ENCODE data around the gene FLVCR1. TPM values are rescaled to one million over a fixed set of nuclear protein-coding genes. Genes with fewer than 3 reads are reported as not detected.

The FLVCR1 gene
- total RNA-seq, 1 donor from 2014 or later, result 4.4 TPM

DNA sequence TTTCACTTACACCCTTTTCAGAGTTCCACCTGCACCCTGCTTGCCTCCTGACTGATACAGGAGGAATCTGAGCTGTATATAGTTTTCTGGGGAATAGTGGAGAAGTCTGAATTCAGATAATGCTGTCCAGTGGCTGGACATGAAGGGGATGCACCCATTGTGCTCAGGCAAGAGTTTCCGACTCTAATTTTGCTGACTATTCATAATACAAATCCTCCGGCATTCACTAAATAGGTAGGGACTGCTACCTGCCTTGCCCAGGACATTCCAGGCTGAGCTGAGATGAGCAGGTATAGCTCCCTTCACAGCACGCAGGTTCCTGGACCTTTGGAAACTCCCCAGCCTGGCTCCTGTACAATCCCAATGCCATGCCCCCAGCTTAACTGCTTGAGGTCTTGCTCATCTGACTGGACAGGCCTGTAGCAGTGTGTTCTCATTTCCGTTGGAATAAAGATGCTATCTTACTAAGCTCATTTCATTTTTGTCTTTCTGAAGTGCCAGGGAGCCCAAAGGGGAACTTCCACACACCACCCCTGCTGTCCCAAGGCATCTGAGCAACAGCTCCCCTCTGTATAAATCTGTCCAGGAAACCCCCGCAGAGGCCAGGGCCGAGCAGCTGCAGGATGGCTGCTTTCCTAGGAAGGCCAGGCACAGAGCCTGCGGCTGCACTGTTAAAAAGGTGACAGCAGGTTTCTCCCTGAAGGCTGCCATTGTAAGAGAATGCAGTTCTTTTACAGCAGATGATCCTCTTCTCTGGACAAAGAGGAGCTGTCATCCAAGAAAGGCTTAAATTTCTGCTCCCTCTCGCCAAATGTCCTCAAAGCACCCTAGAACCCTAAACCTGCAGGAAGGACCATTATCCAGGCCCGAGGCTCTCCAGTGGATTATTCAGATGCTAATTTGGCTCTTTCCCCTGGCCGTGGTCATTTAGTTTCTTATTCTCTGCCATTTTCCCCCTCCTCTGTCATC lies 70.5 kb downstream of the FLVCR1 start:
- H3K27ac Mint-ChIP-seq (ENCODE audit: unreplicated experiment), result no peak overlapping the region
- no peaks in the 10 kb centered on the region for H3K36me3 Mint-ChIP-seq (ENCODE audit: low read depth)
- H3K27me3 Mint-ChIP-seq (ENCODE audit: low read depth), result no peaks in the 10 kb centered on the region
- peaks cover 6% of the 10 kb centered on the region for H3K9me3 Mint-ChIP-seq (ENCODE audit: low read depth)
- TF ChIP-seq, protein P1, sequence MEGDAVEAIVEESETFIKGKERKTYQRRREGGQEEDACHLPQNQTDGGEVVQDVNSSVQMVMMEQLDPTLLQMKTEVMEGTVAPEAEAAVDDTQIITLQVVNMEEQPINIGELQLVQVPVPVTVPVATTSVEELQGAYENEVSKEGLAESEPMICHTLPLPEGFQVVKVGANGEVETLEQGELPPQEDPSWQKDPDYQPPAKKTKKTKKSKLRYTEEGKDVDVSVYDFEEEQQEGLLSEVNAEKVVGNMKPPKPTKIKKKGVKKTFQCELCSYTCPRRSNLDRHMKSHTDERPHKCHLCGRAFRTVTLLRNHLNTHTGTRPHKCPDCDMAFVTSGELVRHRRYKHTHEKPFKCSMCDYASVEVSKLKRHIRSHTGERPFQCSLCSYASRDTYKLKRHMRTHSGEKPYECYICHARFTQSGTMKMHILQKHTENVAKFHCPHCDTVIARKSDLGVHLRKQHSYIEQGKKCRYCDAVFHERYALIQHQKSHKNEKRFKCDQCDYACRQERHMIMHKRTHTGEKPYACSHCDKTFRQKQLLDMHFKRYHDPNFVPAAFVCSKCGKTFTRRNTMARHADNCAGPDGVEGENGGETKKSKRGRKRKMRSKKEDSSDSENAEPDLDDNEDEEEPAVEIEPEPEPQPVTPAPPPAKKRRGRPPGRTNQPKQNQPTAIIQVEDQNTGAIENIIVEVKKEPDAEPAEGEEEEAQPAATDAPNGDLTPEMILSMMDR (IDR thresholded peaks at IDR 0.05), result no peak
- H3K4me3 Mint-ChIP-seq (ENCODE audit: unreplicated experiment), result no peak overlapping the region
- no peak for DNase-seq (ENCODE audit: low spot score)
- H3K4me1 Mint-ChIP-seq (ENCODE audit: low read depth), result peaks cover 10% of the 10 kb centered on the region

GRCh38 chr1:212930986-212931678 lies 73.1 kb downstream of the FLVCR1 start:
- DNase-seq (ENCODE audit: low spot score), result no peak
- no peak overlapping the region for H3K4me3 Mint-ChIP-seq (ENCODE audit: unreplicated experiment)
- H3K4me1 Mint-ChIP-seq (ENCODE audit: low read depth), result no peaks in the 10 kb centered on the region
- no peak overlapping the region for H3K27ac Mint-ChIP-seq (ENCODE audit: unreplicated experiment)
- no peaks in the 10 kb centered on the region for H3K27me3 Mint-ChIP-seq (ENCODE audit: low read depth)
- no peaks in the 10 kb centered on the region for H3K36me3 Mint-ChIP-seq (ENCODE audit: low read depth)
- TF ChIP-seq, protein P1 (IDR thresholded peaks at IDR 0.05), result no peak
- H3K9me3 Mint-ChIP-seq (ENCODE audit: low read depth), result peaks cover 6% of the 10 kb centered on the region

- H3K4me3 Mint-ChIP-seq (ENCODE audit: unreplicated experiment), result no peak overlapping the region
- no peaks in the 10 kb centered on the region for H3K4me1 Mint-ChIP-seq (ENCODE audit: low read depth)
- no peaks in the 10 kb centered on the region for H3K9me3 Mint-ChIP-seq (ENCODE audit: low read depth)
- H3K27ac Mint-ChIP-seq (ENCODE audit: unreplicated experiment), result no peak overlapping the region
- TF ChIP-seq, protein P1 (IDR thresholded peaks at IDR 0.05), result no peak
- H3K36me3 Mint-ChIP-seq (ENCODE audit: low read depth), result no peaks in the 10 kb centered on the region
- H3K27me3 Mint-ChIP-seq (ENCODE audit: low read depth), result no peaks in the 10 kb centered on the region
- no peak for DNase-seq (ENCODE audit: low spot score)
These were observed 75.9 kb downstream of the FLVCR1 start for GRCh38 chr1:212933815-212934471.

DNA sequence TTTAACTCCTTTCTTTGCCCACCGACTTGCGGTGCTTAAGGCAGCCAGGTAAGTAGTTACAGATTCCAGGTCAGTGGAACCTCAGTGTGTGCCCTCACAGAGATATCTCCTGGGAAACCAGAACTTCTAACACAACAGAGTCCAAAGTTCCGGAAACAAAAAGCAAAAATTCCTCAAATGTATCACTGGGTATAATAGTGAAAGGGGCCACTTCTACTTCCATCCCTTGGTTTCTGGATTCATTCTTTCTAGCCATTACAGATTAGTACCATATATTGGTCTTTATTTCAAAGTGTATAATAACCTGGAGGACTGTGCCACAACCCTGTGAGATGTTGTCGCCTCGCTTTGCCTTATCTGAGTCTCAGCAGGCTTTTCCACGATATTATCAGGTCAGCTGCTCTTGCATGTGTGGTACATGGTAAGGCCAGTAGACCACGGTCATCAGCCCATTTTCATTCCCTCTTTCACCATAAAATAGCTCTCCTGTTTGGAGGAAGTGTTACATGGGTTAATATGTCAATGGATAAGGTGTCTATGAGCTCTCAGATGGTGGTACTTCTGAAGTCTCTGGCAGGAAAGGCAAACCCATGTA lies 77.4 kb downstream of the FLVCR1 start:
- Mint-ChIP-seq H3K27me3 (ENCODE audit: low read depth) (no peaks in the 10 kb centered on the region), H3K27ac (ENCODE audit: unreplicated experiment) (no peak overlapping the region), H3K36me3 (ENCODE audit: low read depth) (peaks cover 2% of the 10 kb centered on the region), H3K9me3 (ENCODE audit: low read depth) (peaks cover 12% of the 10 kb centered on the region), H3K4me3 (ENCODE audit: unreplicated experiment) (no peak overlapping the region), H3K4me1 (ENCODE audit: low read depth) (no peaks in the 10 kb centered on the region)
- no peak for DNase-seq (ENCODE audit: low spot score)
- TF ChIP-seq, protein P1 (IDR thresholded peaks at IDR 0.05), result no peak

- no peak for DNase-seq (ENCODE audit: low spot score)
- Mint-ChIP-seq H3K27me3 (ENCODE audit: low read depth) (no peaks in the 10 kb centered on the region), H3K36me3 (ENCODE audit: low read depth) (peaks cover 2% of the 10 kb centered on the region), H3K4me3 (ENCODE audit: unreplicated experiment) (no peak overlapping the region), H3K9me3 (ENCODE audit: low read depth) (peaks cover 19% of the 10 kb centered on the region), H3K27ac (ENCODE audit: unreplicated experiment) (no peak overlapping the region), H3K4me1 (ENCODE audit: low read depth) (no peaks in the 10 kb centered on the region)
- TF ChIP-seq, protein P1 (IDR thresholded peaks at IDR 0.05), result no peak
These were observed 79.0 kb downstream of the FLVCR1 start for GRCh38 chr1:212937034-212937433.
